Aorta (tissue), 5 donors: Measurements from ENCODE around the gene DEPDC1B. TPM values are rescaled to one million over a fixed set of nuclear protein-coding genes. Genes with fewer than 3 reads are reported as not detected.

Experiments used
- ATAC-seq: fragments of 200-7000 bp; cut with Tn5 transposase; one replicate; pipeline ENCODE4 v1.9.1; 2022; ENCODE audit warnings: moderate library complexity; ENCODE audit not compliant: low FRiP score
- DNase-seq, 2 donors: peaks; one replicate each; pipeline ENCODE4 v3.0.0-alpha.2; 2020
- H3K27ac ChIP-seq, 2 donors: one replicate each; pipeline ENCODE4 v1.5.1; 2013; ENCODE audit warnings: low read length in 2 of 2, mild to moderate bottlenecking in 2 of 2, moderate library complexity in 2 of 2, control low read depth in 1 of 2, inconsistent platforms in 1 of 2, low read depth in 1 of 2
- H3K27me3 ChIP-seq, 2 donors: one replicate each; pipeline ENCODE4 v1.6.1; 2013; ENCODE audit warnings: control low read depth in 1 of 2, low read length in 1 of 2, mild to moderate bottlenecking in 1 of 2, moderate library complexity in 1 of 2; ENCODE audit not compliant: insufficient read depth in 2 of 2, control insufficient read depth in 1 of 2
- H3K36me3 ChIP-seq, 2 donors: one replicate each; pipeline ENCODE4 v1.6.1; 2013; ENCODE audit warnings: control low read depth in 1 of 2, low read length in 1 of 2, mild to moderate bottlenecking in 1 of 2; ENCODE audit not compliant: insufficient read depth in 2 of 2, control insufficient read depth in 1 of 2
- H3K4me1 ChIP-seq, 2 donors: one replicate each; pipeline ENCODE4 v1.6.1; 2013; ENCODE audit warnings: low read length in 2 of 2, control low read depth in 1 of 2, mild to moderate bottlenecking in 1 of 2, moderate library complexity in 1 of 2; ENCODE audit not compliant: insufficient read depth in 2 of 2, control insufficient read depth in 1 of 2
- H3K4me3 ChIP-seq, 2 donors: one replicate each; pipeline ENCODE4 v1.5.1; 2013; ENCODE audit warnings: low read length in 2 of 2, control low read depth in 1 of 2, mild to moderate bottlenecking in 1 of 2
- H3K9me3 ChIP-seq: one replicate; pipeline ENCODE4 v1.6.1; 2013; ENCODE audit warnings: mild to moderate bottlenecking, low read length; ENCODE audit not compliant: control insufficient read depth
- WGBS, 2 donors: extraction: QIAGEN DNeasy Blood & Tissue Kit; methylation state at CpG; one replicate each; pipeline ENCODE4 v1.1.7; 2013; 5-methylcytosine and 5-hydroxymethylcytosine counted together
- intact Hi-C, 2 donors: fragments of 100-400 bp; cut with DNase I; formaldehyde crosslinking; loops; one replicate each; pipeline versions ENCODE4 v1.14.2 to v1.15.0; 2022
- polyA plus RNA-seq, 2 donors: library from polyadenylated mRNA; stranded (reverse); fragments of 200-250 nt; gene quantifications; one replicate each; pipeline ENCODE4 v1.2.3, GENCODE V29; 2013
- total RNA-seq, 2 donors: library from RNA; stranded (reverse); fragmentation: NEBNext Ultra II Directional; extraction: Animal tissue kit (Norgen Biotek cat#: 25700); gene quantifications; one replicate each; pipeline ENCODE4 v1.2.1, GENCODE V29; 2021
- donor health status: healthy with polysubstance abuse.
- donor health status: Bipolar disorder and iron deficiency.
- donor health status: DM: no; HTN: no; CAD: no.
- donor health status: DM: no; HTN: no; CAD: no.
- donor health status: DM: yes; HTN: yes; CAD: no.

DEPDC1B gene
- total and polyA plus RNA-seq, 4 donors, result 0.48 to 2.1 (median 1.3) TPM; not detected in 1

DNA sequence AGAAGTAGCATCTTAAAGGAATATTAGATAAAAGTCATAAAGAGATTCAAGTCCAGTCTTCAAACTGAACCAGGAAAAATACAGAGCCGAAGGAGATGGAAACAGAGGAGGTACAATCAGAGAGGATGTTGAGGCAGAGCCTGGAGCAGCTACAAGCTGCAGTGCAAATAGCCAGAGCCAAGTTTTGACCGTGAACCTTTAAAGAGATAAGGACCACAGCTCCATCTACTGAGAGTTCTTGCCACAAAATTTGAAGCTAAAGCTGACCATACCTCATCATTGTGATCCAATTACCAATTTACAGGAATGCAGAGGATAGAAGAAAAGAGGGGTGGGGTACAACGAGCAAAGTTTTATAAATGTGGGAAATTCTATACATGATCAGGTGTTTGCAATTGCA, 10.4 kb upstream of the DEPDC1B start:
- no peak for ATAC-seq
- Histone ChIP-seq H3K27ac (no peak overlapping the region), H3K9me3 (peaks cover 2% of the 10 kb centered on the region), H3K4me1 (no peaks in the 10 kb centered on the region), H3K36me3 (no peaks in the 10 kb centered on the region), H3K4me3 (no peak overlapping the region), H3K27me3 (no peaks in the 10 kb centered on the region)
- intact Hi-C loops, result no loop called here
- DNase-seq, result no peak
- 47 to 52% methylated on average over 3 of the region's 3 CpGs for WGBS, 2 donors

DNA sequence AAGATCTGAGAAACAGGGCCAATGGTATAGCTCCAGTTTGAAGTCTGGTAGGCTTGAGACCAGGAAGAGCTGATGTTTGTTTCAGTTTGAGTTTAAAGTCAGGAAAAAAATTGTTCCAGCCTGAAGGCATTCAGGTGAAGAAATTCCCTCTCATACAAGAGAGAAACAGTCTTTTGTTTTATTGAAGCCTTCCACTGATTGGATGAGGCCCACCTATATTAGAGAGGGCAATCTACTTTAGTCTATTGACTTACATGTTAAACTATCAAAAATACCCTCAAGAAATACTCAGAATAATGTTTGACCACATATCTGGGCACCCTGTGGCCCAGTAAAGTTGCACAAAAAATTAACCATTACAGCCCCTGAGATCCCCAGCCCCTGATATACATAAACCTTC, 5.2 kb upstream of the DEPDC1B start:
- Histone ChIP-seq H3K36me3 (no peaks in the 10 kb centered on the region), H3K4me3 (no peak overlapping the region), H3K27me3 (no peaks in the 10 kb centered on the region), H3K9me3 (no peaks in the 10 kb centered on the region), H3K4me1 (peaks cover 0 to 4% of the 10 kb centered on the region in 2 donors), H3K27ac (no peak overlapping the region)
- DNase-seq (no peak), ATAC-seq (no peak)
- intact Hi-C loops, result no loop called here

DNA sequence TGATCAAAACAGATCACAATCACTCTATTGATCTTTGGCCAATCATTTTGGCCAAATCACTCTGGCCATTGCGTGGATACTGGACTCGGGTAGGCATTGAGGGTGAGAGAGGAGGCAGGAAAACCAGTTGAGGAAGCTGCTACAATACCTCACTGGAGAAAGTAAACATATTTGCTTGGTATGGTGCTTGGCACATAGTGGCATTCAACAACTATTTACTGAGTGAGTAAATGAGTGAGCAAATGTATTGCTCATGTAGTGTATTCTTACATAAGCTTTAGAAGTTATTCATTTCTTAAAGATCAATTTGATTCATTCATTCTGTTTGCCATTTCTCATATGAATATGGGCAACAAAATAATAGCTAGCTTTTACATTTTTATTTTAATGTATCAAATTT, 4.0 kb upstream of the DEPDC1B start:
- intact Hi-C loops, result no loop called here
- no peak for DNase-seq
- H3K27ac ChIP-seq, result no peak overlapping the region
- H3K4me3 ChIP-seq, result no peak overlapping the region
- ATAC-seq, result no peak
- no peaks in the 10 kb centered on the region for H3K36me3 ChIP-seq
- WGBS, 2 donors, result 89 to 96% methylated on average over 2 of the region's 2 CpGs
- no peaks in the 10 kb centered on the region for H3K27me3 ChIP-seq
- no peaks in the 10 kb centered on the region for H3K9me3 ChIP-seq
- H3K4me1 ChIP-seq, result peaks cover 0 to 4% of the 10 kb centered on the region in 2 donors

DNA sequence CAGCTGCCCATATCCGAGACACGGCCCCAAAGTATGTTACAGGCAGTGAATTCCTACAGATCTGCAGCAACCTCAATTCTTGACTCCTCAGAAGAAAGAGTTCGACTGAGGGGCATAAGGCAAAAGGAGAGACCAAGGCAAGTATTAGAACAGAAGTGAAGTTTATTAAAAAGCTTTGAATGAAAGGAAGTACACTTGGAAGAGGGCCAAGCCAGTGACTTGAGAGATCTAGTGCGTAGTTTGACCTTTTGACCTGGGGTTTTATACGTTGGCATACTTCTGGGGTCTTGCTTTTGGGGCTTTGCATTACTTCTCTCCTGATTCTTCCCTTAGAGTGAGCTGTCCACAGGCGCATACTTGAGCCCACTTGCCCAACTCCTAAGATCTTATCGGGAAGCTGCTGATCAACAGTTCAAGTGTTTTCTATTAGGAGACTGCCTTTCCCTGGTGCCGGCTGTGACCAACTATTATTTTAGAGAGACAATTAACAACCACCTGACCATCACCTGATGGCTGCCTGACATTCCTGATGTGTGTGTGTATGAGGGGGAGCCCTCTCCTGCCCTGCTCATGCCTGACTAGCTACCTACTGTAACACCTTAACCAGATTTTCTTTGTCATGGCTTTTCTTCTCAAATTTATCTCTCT, 1.5 kb upstream of the DEPDC1B start:
- DNase-seq (no peak), ATAC-seq (no peak)
- peaks cover 0 to 4% of the 10 kb centered on the region in 2 donors for H3K4me1 ChIP-seq
- no peak overlapping the region for H3K27ac ChIP-seq
- H3K27me3 ChIP-seq, result no peaks in the 10 kb centered on the region
- no peak overlapping the region for H3K4me3 ChIP-seq
- WGBS, 2 donors, result 52 to 57% methylated on average over 8 of the region's 8 CpGs
- no peaks in the 10 kb centered on the region for H3K9me3 ChIP-seq
- intact Hi-C loops, result no loop called here
- no peaks in the 10 kb centered on the region for H3K36me3 ChIP-seq

DNA sequence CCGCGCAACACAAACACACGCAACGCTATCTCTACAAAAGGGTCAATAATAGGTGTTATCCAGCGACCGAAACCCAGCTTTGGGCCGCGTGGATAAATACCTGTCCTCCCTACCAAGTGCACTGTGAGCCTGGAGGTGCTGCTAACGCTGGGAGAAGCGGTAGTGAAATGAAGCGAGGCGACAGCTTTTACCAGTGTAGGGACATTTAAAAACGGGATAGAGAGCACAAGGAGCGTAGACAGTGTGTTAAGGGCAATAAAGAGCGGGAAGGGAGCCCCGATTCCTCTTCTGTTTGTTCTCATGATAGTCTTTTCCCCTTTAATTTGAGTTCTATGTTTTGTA, 421 bp upstream of the DEPDC1B start:
- Histone ChIP-seq H3K27ac (peak overlapping the region in 1 of 2 donors; percentile 59), H3K36me3 (no peaks in the 10 kb centered on the region)
- peak; percentile 65 for ATAC-seq

DNA sequence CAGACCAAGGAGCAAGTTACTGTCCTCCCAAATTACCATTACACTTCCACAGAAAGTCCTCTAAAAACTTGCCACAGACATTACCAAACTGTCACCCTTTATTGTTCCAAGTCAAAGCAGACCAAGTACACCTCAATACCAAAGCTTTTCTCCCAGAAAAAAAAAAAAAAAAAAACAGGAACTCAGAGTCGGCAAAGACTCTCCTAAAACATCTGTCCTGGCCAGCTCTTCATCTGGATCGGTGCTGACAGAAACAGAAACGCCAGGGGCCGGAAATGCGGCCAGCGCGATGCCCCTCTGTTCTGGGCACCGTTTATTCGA, 718 bp downstream of the DEPDC1B start:
- intact Hi-C loops, result no loop called here
- ATAC-seq (no peak), DNase-seq (no peak)
- Histone ChIP-seq H3K27ac (no peak overlapping the region), H3K36me3 (no peaks in the 10 kb centered on the region), H3K9me3 (no peaks in the 10 kb centered on the region), H3K4me3 (peak overlapping the region; percentile 88 to 96), H3K4me1 (peaks cover 0 to 4% of the 10 kb centered on the region in 2 donors), H3K27me3 (no peaks in the 10 kb centered on the region)
- WGBS, 2 donors, result 0% methylated on average over 9 of the region's 9 CpGs

More for the DNA sequence above, 421 bp upstream of the DEPDC1B start:
- Histone ChIP-seq H3K4me1 (peaks cover 0 to 4% of the 10 kb centered on the region in 2 donors), H3K4me3 (peak overlapping the region; percentile 88 to 96), H3K27me3 (no peaks in the 10 kb centered on the region), H3K9me3 (no peaks in the 10 kb centered on the region)
- intact Hi-C loops, result no loop called here
- 1% methylated on average over 16 of the region's 16 CpGs for WGBS, 2 donors
- DNase-seq, result no peak

DNA sequence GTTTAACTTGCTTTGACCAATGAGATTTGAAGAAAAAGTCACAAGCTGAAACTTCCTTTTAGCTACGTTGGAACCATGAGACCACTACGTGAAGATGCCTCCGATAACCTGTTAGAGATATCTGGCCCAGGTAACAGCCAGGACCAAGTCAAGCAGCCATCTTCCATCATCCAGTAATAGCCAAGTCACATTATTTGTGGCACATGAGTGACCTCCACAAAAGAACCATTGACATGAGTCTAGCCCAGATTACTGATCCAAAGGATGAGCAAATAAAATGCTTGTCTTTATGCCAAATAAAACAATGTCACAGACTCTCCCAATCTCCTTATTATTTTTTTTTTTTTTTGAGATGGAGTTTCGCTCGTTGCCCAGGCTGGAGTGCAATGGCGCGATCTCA, 1.6 kb downstream of the DEPDC1B start:
- no peak for DNase-seq
- WGBS, 2 donors, result 92% methylated on average over 7 of the region's 7 CpGs
- Histone ChIP-seq H3K4me3 (no peak overlapping the region), H3K9me3 (no peaks in the 10 kb centered on the region), H3K4me1 (peaks cover 0 to 4% of the 10 kb centered on the region in 2 donors), H3K27ac (no peak overlapping the region), H3K36me3 (no peaks in the 10 kb centered on the region), H3K27me3 (no peaks in the 10 kb centered on the region)
- ATAC-seq, result no peak
- intact Hi-C loops, result no loop called here

DNA sequence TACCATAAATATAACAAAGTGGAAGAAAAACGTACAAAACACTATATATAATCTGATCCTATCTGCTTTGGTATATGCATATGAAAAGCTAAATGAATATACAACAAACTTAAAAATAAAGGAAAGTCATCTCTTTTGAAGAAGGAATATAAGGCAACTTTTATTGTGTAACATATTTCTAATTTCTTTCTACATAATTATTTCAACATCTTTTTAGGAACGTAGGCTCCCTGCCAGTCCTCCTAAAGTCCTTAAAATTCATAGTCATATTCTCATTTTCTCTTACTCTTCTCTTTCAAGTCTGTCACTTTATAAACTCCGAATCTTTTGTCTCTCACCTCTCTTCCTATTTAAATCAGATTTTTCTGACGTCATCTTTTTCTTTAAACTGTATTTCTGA, 9.6 kb downstream of the DEPDC1B start:
- Histone ChIP-seq H3K9me3 (no peaks in the 10 kb centered on the region), H3K27me3 (no peaks in the 10 kb centered on the region), H3K36me3 (no peaks in the 10 kb centered on the region), H3K27ac (no peak overlapping the region), H3K4me1 (no peaks in the 10 kb centered on the region), H3K4me3 (no peak overlapping the region)
- no peak for DNase-seq
- ATAC-seq, result no peak
- intact Hi-C loops, result no loop called here
- WGBS, 2 donors, result 78% methylated on average over 4 of the region's 4 CpGs

DNA sequence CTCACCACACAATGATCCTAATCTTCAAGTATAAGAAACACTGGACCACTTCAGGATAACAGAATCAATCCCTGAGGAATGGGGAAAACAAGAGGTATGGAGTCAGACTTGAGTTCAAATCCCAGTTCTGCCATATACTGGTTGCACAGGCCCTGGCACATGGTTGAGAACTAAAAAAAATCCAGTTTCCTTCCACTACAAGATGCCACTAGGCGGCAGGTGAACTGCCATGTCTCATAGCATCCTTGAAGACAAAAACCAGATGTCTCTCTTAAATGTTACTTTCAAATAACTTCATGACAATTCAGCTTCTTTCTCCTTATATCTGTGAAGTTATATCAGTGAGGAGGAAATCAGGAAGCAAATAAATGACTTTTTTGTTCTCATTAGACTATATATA, 11.0 kb downstream of the DEPDC1B start:
- Histone ChIP-seq H3K4me1 (no peaks in the 10 kb centered on the region), H3K4me3 (no peak overlapping the region), H3K27ac (no peak overlapping the region), H3K9me3 (no peaks in the 10 kb centered on the region), H3K27me3 (no peaks in the 10 kb centered on the region), H3K36me3 (no peaks in the 10 kb centered on the region)
- 92 to 95% methylated on average over 1 of the region's 1 CpG for WGBS, 2 donors
- no peak for ATAC-seq
- DNase-seq, result no peak
- intact Hi-C loops, result no loop called here
